HG02840 (cell line): ENCODE results near the gene NEXN.

Experiments
- ATAC-seq: cut with Tn5 transposase; IDR thresholded peaks from one replicate; pipeline ENCODE4 v1.9.1; 2021; ENCODE audit warnings: mild to moderate bottlenecking, moderate library complexity, moderate number of reproducible peaks; ENCODE audit not compliant: unreplicated experiment, low FRiP score

NEXN gene

DNA sequence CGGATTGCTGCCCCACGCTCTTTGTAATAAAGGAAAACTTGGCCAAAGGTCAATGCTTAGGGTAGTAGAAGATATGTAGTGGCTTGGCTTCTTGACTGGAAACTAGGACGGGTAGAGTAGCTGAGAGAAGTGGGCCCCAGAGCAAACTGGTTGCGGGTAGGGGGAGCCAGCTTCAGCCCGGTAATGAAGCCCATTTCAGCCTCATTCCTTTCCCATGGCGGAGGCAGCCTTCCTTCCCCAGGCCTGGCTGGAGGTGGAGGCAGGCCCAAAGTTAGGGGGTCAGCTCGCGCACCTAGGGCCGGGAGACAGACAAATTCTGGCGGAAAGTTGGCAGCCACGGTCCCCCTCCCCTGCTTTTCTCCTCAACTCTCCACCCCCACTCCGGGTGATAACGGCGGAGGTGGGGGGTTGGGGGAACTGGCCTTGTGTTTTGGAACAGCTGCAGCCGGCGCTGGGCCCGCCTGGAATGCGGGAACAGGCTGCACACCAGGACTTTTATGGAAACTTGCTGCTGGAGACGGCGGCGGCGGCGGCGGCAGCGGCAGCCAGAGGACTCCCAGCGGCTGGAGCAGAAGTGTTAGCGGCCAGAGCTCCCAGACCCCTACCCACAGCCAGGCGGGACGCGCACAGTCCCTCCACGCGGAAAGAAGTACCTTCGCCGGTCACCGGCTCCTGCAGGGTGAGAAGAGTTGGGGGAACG, at the start of gene NEXN:
Gene NEXN, plus strand, starts transcription at position 544 of the 700 bp plus-strand sequence. CDS start 27,483 bp downstream, outside the sequence.
- no peak for ATAC-seq

DNA sequence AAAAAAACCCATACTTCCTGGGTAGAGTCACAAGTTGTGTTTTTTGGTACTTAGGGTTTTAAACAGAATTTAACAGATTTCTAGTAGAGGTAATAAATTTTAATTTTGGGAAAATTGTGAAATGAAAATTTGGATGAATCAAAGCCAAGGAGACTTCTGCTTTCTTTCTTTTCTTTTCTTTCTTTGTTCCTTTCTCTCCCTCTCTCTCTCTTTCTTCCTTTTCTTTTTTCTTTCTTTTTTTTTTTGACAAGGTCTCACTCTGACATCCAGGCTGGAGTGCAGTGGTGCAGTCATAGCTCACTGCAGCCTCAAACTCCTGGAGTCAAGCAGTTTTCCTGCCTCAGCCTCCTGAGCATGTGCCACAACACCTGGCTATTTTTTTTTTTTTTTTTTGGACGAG, 46.9 kb upstream of the NEXN start:
- ATAC-seq: no peak

- ATAC-seq: no peak
Measured at GRCh38 chr1:77845951-77846350, 42.5 kb upstream of the NEXN start.

DNA sequence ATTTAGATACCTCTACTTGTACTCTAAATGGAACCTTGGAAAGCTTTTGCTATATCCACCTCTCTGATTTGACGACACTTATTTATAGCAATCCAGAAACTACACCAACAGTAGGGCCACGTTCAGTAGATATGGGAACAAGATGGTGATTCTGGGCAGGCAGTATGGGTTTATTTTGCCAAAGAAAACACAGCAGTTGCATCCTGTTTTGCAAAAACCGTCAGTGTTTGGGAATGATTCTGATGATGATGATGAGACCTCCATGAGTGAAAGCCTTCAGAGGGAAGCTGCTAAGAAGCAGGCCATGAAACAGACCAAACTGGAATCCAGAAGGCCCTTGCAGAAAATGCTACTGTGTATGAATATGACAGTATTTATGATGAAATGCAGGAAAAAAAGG, 41.5 kb upstream of the NEXN start:
- no peak for ATAC-seq

- ATAC-seq: no peak
Measured at GRCh38 chr1:77847621-77848080, 40.8 kb upstream of the NEXN start.

GRCh38 chr1:77850082-77850481, 38.3 kb upstream of the NEXN start:
- ATAC-seq: no peak

GRCh38 chr1:77857552-77857951, 30.9 kb upstream of the NEXN start:
- ATAC-seq: no peak

- no peak for ATAC-seq
Measured at GRCh38 chr1:77858725-77859124, 29.7 kb upstream of the NEXN start.

DNA sequence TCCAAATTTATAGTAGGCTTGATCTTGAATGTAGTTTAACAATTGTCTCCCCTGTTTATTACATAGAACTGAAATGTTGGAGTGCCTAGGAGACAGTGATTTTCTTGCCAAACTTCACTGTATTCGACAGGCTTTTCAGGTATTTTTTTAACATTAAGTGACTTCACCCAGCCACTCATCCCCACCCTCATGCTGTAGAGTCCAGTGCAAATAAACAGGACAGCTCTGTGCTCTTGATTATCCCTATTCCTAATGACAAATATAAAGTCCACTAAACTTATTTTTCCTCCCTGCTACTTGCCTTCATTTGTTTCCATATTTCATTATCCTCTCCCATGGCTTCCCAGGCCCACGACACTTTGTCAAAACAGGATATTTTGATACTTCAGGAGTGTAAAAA, 29.2 kb upstream of the NEXN start:
- no peak for ATAC-seq

DNA sequence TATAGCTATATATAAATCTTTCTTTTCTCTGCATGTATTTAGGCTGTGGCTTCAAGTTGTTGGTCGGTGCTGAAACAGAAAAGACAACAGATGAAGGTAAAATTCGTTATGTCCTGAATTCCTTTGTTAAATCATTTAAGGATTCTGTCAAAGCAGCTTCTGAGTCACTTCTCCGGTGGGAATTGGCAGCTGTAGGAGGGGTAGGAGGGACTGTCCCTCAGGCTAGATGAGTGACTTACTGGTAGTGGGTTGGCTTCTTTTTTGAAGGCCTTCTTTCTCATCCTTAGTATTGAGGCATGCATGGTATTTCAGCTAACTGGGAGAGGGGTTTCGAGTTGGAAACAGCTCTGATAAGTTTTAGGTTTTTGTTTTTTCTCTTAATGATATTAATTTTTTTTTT, 22.1 kb upstream of the NEXN start:
- no peak for ATAC-seq

- ATAC-seq: no peak
Measured at GRCh38 chr1:77872645-77873044, 15.8 kb upstream of the NEXN start.

DNA sequence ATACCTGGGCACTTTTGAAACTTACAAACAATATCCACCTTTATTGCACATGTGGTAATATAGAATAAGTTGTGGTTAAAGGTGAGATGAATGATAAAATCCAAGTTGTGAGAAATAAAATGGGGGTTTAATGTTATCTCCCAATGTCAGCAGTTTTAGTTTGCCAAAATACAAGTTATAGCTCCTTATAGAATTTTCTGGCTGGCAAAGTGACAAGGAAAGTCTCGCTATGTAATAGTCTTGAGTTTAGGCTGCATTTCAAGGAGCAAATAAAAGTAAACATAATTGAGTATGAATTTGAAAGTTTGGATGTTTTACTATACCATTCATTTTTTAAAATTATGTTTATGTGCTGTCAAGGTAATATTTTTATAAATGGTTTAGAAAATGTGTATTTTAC, 15.0 kb upstream of the NEXN start:
- ATAC-seq: no peak

DNA sequence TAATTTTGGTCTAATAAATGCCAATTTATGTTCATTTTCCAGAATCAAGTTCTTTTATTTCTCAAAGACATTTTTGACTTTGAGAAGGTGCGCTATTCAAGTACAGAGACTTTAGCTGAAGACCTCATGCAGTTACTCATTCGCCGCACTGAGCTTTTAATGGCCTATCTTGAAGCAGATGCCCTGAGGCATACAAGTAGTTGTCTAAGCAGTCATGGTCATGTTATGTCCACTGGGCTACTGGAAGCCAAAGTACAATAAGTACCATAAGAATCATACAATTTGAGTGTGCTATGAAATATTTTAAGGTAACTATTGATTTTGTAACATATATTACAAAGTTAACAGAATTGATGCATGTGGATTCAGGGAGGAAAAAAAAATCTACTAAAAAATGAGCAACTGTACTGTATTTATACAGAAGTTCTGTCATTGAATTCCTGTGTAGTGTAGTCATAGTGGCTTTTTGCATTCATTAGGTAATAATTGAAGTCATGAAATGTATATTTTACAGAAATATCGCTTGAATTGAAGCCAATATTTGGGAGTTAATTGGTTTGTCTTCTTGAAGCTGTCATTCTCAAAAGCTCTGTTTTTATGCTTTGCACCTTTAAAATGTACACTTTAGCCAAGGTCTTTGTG, 13.5 kb upstream of the NEXN start:
- ATAC-seq: no peak

DNA sequence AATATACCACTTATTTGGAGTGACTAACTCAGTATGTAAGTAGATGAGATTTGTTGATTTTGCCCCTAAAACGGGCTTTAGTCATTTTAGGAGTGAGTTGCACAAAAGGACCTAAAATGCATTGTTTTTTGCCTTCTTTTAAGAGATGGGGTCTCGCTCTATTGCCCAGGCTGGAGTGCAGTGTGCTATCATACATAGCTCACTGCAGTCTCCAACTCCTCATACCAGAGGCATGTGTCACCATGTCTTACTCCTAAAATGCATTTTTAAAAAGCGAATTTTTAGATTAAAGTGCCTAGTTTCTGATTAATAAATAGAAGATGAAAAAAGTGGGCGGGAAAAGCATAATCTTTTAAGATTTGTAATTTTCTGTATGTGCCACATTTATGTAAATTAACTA, 11.5 kb upstream of the NEXN start:
- no peak for ATAC-seq

GRCh38 chr1:77881061-77881460, 7.4 kb upstream of the NEXN start:
- no peak for ATAC-seq

GRCh38 chr1:77882411-77882810, 6.0 kb upstream of the NEXN start:
- no peak for ATAC-seq

DNA sequence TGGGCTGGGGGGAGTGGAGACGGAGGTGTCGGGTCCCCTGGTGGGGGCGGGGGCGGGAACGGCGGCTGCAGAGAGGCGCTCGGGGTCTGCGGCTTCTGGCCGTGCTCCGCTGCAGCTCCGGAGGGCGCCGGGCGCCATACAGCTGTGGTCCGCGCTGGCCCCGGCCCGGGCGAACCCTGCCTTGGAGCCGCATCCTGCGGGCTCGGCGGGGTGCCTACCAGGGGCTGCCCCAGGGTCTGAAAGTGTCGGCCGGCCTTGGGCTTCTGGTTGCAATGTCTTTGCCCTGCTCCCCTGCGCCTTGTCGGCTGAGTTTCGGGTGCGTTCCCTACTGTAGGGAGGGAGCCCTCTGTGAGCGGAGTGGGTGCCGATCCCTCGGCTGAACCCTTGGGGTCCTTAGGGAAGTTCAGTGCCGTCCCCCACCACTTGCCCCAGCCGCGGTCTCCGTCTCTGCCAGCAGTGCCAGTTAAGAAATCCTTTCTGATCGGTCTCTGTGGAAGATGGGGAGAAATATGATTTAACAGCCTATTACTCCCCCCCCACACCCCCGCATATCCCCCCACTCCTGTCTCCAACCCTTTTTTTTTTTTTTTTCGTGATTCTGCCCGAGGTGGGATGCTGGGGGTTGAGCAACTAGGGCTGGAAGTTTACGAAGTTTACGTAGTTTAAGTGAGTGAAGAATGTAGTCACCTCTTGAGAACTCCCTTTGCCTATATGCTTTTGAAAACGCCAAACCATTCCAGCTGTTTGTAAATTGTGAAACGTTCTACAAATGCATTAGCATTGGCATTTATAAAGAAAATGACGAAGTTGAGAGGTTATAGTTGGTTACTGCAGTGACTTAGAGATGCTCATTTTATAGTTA, 588 bp downstream of the NEXN start:
- ATAC-seq: no peak

DNA sequence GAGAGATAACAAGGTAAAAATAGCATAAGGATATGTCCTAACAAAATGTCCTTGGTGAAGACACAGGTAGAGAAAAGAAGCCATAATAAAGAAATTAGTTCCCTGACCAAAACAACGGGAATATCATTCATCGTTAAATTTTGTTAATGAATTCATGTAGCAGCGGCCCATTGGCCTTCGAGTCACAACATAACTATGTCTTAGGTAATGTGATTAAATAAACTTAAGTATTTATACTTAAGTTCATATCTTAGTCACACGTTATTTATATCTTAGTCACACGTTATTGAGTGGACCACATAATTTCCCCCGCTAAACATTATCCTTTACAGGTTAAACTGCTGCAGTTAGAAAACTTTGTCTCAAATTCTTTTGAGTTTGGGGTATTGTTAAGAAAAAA, 1.2 kb downstream of the NEXN start:
- ATAC-seq: no peak

DNA sequence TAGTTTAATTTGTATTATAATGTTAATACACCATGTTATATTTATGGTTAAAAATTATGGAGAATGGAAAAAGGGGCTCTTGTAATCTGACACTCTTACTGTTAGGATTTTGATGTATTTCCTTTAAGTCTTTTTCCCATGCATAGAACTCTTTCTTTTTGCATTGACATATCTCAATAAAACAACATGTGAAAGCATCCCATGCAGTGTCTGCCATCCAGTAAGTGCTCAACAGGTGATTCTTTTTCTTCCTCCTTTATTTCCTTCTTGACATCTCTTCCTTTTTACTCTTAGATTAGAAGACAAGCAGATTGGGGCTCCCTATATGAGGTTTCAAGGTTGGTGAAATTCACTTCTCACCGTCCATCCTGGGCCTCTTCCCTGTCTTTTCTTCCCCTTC, 2.8 kb downstream of the NEXN start:
- ATAC-seq: no peak

- no peak for ATAC-seq
Measured at GRCh38 chr1:77899647-77900320, 11.4 kb downstream of the NEXN start.
